GM18907 (cell line): ENCODE results near the gene KAT2A.

ENCODE experiments used
- ATAC-seq: cut with Tn5 transposase; IDR thresholded peaks from one replicate; pipeline ENCODE4 v1.9.1; 2021; ENCODE audit warnings: mild to moderate bottlenecking, moderate library complexity; ENCODE audit not compliant: unreplicated experiment

Gene KAT2A

DNA sequence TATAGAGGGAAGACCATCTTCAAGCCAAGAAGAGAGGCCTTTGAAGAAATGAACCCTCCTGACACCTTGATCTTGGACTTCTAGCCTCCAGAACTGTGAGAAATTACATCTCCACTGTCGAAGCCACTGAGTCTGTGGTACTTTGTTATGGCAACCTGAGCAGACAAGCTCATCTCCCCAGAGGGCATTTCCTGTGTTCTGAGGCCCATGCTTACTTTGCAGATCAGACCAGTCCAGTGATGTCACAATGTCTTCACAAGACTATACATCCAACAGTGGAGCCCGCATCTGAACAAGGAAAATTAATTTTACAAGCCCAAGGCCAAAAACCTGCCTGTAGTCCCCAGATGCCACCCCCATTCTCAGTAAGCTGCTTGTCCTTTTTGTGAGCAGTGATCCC lies 56.0 kb downstream of the KAT2A start:
- no peak for ATAC-seq
